ENCODE measurements around the gene TMEM181.
"Not testable (repeated sequence)": the region's sequence is repeated elsewhere in the genome, so short reads cannot be mapped to it uniquely, and the experiment has no call there.

Gene TMEM181

GRCh38 chr6:158638324-158638854 lies 78.5 kb downstream of the TMEM181 start:
- DNase-seq (ENCODE audit: low read depth in 3 of 3): no peak

GRCh38 chr6:158639056-158639455 lies 79.2 kb downstream of the TMEM181 start:
- no peak for DNase-seq (ENCODE audit: low read depth in 3 of 3)

DNA sequence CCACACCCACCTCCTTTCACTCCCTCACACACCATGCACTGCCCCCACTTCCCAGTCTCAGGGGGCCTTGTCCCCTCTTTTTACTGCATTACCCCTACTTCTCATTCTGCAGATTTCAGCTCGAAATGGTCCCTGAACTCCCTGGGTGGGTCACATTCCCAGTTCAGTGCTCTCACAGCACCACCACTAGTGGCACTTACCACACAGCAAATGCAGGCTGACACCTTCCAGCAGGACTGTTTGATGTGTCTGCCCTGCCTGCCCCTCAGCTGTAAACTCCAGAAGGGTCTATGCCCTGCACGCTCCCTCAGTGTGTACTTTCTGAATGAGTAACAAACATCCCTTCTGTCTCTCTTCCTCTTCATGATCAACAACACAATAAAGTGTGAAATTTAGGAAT lies 80.6 kb downstream of the TMEM181 start:
- no peak for DNase-seq (ENCODE audit: low read depth in 3 of 3)

DNA sequence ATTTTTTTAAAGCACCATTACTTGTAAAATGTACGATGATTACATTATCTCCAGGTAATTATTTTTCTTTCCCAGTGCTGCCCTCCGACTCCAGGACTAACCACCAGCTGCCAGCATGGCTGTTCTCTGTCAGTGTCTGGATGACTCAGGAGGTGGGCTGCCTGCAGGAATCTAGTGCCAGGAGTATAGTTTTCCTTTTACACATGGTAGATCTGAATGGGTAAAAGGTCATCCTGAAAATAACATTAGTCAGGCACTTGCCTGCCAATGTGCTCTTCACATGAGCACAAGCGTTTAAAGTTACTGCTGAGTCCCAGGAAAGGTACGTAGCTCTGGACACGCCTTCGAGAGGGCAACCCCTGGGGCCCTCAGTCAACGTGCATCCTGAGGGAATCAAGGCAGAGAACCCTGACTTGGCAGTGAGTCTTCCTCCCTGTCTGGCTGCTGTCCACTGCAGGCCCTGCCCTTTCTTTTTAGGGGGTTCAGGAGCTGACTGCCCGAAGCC lies 82.3 kb downstream of the TMEM181 start:
- DNase-seq (ENCODE audit: low read depth in 3 of 3): no peak

DNA sequence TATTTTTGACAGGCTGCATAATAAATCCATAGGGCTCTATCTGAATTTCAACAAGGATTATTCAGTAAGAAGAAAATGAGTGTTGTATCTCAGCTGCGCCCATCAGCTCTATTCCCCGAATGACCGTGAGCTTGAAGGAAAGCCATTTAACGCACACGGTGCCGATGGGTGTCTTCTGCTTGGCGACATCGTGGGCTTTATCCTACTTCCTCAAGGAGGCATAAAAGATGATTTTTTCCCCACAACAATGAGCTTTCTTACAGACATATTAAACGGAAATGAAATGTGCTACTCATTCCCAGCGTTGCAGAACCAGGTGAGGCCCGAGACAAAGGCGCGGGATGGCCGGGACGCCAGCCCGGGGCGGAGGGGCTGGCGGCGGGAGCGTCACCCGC lies 83.9 kb downstream of the TMEM181 start:
- no peak for DNase-seq (ENCODE audit: low read depth in 3 of 3)

GRCh38 chr6:158644231-158645063 lies 84.6 kb downstream of the TMEM181 start, which contains the start of gene DYNLT1:
Gene DYNLT1 (minus strand): TSS chr6:158644743. CDS start chr6:158644708, 35 bp downstream.
- peak; percentile 83 to 87 (median 83) for DNase-seq (ENCODE audit: low read depth in 3 of 3)

DNA sequence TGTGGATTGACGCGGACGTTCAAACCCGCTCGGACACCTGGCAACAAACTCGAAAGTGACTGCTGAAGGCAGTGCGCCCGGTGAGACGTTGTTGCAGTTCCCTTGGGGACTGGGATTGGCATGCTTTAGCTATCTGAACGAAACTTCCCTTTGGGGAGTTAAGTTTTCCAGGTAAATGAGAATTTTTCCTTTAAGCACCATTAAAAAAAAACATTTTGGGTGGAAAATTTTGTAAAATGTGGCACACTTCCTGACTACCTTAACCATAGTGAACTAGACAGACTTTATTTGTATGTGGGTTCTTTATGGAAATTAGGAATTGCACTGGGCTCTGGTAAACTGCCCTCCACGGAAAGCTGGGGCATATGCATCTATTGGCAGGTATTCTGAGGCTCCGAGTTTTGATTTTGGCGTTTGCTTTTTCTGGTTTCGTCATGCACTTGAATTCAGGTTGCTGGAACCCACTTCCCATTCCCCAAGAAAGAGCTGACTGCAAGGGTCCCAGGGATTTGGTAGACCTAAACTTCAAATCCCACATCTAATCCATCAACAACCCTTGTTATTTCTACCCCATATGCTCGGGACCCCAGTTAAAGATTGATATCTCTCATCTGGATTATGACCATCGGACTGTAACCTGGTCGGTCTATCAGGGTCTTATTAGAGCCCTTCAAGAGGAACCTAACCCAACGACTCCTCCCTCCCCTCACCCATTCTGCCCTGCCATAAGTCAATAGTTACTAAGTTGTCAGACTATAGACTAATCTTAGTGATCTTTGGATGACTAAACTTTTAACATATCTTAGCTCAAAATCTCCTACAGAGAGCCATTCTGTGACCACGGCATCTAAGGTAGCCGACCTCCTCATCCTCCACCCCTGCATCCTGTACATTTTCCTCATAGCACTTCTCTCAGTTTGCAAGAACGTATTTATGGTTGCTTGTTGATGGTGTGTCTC lies 85.5 kb downstream of the TMEM181 start:
- DNase-seq (ENCODE audit: low read depth in 3 of 3): no peak

DNA sequence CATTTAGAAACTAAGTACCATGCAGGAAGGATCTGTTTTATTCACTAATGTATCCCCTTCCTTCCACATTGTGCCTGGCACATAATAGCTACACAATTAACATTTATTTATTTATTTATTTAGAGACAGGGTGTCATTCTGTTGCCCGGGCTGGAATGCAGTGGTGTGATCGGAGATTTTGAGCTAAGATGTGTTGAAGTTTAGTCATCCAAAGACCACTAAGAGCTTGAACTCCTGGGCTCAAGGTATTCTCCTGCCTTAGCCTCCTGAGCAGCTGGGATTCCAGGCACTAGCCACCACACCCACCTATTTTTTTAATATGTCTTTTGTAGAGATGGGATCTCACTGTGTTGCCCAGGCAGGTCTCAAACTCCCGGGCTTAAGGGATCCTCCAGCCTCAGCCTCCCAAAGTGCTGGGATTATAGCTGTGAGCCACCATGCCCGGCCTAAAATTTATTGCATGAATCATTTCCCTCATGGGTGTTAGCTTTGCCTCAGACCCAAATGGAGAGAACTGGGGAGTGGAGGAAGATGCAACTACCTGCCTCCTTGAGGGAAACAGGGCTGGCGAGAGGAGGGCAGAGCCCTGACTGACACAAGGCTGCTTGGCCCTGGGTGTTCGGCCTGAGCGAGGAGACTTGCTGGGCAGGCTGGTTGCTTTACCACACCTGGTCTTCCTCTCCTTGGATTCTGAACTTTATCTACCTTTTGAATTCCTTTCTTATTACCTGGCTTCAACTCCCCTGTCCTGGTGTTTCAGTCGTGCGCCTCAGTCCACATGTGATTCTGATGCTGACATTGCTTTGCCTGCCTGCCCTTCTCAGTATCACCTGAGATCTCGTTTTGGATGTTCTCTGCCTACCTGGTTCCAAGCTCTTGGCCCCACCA lies 86.4 kb downstream of the TMEM181 start:
- no peak for DNase-seq (ENCODE audit: low read depth in 3 of 3)

DNA sequence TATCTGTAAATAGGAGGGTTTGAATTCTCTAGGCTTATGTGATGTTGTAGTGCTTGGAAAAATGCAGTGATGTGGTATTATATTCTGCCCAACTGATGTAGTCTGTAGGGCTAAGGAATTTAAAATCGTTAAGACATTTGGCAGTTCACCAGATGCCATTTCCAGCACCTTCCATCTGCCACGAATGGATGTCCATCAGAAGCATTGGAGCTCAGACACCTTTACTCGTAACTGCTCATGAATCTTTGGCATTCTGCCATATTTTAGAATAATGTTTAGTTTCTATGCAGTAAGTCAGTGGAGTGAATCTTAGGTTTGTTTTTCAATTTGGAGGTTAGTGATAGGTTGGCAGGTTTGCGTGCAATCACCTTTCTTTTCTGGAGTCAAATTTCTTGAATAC lies 87.6 kb downstream of the TMEM181 start:
- no peak for DNase-seq (ENCODE audit: low read depth in 3 of 3)

DNA sequence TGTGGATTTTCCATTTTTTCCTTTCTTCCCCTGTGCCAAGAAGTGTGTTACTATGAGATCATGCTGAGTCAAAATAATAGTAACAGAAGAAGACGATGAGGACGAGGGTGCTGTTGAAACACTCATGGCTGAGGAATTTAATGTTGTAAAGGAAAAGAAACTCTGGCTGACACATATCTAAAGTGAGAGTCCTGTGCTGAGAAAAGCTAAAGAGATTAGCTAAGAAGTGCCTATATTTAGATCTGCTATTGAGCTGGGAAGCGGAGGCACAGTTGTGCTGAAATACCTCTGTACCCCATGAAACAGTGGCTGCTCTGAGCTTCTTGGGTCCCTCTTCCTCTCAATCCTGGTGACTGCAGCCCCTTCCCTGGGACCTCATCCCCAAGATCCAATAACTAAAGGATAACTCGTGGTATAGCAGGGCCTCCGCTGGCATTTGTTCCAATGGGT lies 88.8 kb downstream of the TMEM181 start:
- no peak for DNase-seq (ENCODE audit: low read depth in 3 of 3)

GRCh38 chr6:158649289-158650143 lies 89.6 kb downstream of the TMEM181 start, which contains the start of gene SYTL3:
Gene SYTL3 (plus strand): TSS chr6:158650054. CDS start chr6:158663269, 13,215 bp downstream.
- peak; percentile 61 to 90 (median 78) for DNase-seq (ENCODE audit: low read depth in 3 of 3)

DNA sequence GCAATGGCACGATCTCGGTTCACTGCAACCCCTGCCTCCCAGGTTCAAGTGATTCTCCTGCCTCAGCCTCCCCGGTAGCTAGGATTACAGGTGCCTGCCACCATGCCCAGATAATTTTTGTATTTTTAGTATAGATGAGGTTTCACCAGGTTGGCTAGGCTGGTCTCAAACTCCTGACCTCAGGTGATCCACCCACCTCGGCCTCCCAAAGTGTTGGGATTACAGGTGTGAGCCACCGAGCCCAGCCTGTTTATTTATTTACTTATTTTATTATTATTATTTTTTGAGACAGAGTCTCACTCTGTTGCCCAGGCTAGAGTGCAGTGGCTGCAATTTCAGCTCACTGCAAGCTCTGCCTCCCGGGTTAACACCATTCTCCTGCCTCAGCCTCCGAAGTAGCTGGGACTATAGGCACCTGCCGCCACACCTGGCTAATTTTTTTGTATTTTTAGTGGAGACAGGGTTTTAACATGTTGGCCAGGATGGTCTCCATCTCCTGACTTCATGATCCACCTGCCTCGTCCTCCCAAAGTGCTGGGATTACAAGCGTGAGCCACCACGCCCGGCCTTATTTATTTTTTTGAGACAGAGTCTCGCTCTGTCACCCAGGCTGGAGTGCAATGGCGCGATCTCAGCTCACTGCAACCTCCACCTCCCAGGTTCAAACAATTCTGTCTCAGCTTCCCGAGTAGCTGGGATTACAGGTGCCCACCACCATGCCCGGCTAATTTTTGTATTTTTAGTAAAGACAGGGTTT lies 92.3 kb downstream of the TMEM181 start:
- not testable (repeated sequence) for DNase-seq (ENCODE audit: low read depth in 3 of 3)

GRCh38 chr6:158653577-158654354 lies 93.9 kb downstream of the TMEM181 start:
- DNase-seq (ENCODE audit: low read depth in 3 of 3): peak; percentile 74 to 91 (median 77)

DNA sequence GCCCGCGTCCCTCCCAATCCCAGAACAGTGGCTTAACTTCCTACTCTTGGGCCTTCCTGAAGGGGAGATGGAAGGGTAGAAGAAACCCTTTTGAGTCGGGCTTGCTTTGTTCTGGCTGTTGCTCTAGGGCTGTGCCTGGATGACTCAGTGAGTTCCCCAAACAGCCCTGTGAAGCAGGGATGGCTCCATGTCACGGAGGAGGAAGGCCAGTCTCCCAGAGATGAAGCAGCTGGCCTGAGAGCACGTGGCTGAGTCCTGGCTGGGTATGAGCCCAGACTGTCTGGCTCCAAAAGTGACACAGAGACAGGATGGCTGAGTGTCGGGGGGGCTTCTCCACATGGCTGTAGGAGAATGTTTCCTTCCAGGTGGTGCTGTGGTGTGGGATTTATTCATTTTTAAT lies 94.6 kb downstream of the TMEM181 start:
- DNase-seq (ENCODE audit: low read depth in 3 of 3): no peak

DNA sequence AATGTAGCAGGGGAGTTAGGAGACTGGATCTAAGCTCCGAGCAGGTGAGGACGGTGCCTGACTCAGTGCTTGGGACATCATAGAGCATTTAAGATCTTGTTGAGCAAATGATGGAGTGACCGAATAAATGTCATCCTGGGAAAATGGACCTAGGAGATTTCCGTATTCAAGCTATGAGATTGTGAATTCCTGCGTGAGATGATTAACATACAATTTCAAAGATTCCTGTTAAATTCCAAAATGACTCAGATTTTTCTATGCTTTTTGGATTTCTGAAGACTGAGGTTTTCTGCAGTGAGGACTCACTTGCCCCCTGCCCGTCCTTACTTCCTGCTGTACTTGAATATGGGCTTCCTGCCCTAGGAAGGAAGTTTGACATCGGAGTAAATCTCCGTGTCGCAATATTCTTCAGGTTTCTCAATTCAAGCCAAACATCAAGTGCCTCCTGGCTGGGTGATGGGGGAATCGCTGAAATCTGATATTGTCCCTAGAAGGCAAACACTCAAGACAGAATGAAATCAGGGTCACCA lies 95.1 kb downstream of the TMEM181 start:
- no peak for DNase-seq (ENCODE audit: low read depth in 3 of 3)

DNA sequence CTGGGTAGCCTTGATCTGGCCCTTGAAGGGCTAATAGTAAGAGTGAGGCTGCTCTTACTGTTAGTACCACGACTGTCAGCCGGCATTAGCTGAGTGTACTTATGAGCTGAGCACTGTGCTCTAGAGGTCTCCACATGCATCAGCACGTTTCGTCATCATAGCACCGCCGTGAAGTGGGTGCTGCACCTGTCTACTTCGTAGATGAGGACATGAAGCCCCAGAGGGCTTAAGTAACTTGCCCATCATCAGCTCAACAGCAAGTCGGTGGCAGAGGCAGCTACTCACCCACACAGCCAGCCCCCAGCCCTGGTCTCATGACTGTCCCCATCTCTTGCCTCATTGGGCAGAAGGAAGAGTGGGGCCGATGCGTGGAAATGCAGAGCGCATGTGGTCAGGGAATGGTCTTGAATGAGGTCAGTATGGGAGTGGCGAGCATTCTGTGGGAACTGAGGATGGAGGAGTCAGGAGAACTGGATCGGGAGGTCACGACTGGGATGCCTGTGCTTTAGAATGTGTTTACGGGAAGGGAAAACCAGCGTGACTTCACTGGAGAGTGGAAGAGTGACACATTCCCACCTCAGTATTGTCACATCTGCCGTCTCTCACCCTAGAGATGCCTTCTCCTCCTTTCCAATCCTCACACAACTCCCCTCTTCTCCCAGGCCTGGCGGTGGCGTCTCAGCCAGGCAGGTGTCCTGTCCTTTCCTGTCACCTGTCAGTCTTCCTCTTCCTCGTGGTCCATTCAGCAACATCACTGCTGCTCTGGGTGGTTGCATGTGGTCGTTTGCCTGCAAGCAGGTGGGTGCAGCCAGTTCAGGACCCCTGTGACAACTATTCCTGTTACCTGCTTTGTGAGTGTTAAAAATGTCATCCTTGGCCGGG lies 95.9 kb downstream of the TMEM181 start:
- DNase-seq (ENCODE audit: low read depth in 3 of 3): no peak

- not testable (repeated sequence) for DNase-seq (ENCODE audit: low read depth in 3 of 3)
Observed at GRCh38 chr6:158656986-158657385, 97.1 kb downstream of the TMEM181 start.

Data from stimulated activated CD4-positive, alpha-beta T cell treated with anti-CD3 and anti-CD28 coated beads, TNF-alpha, amount 100 ng/mL, for 48 hours (primary cell).